Effector CD8-positive, alpha-beta T cell (primary cell): ENCODE data around the gene HNRNPLL.
A peak's percentile ranks its signal among the peaks of the same experiment; 100 is the strongest.

Experiments
- DNase-seq: peaks from one replicate; lab custom pipeline; 2025; lab: John Stamatoyannopoulos, UW

The HNRNPLL gene

GRCh38 chr2:38592951-38593350, 9.8 kb downstream of the HNRNPLL start:
- DNase-seq: no peak

- no peak for DNase-seq
These were observed 11.6 kb downstream of the HNRNPLL start for GRCh38 chr2:38591152-38591551.

GRCh38 chr2:38590053-38590452, 12.7 kb downstream of the HNRNPLL start:
- DNase-seq: no peak

GRCh38 chr2:38586931-38587330, 15.8 kb downstream of the HNRNPLL start:
- no peak for DNase-seq

GRCh38 chr2:38584881-38585280, 17.8 kb downstream of the HNRNPLL start:
- DNase-seq: no peak

- no peak for DNase-seq
These were observed 18.7 kb downstream of the HNRNPLL start for GRCh38 chr2:38583994-38584393.

- DNase-seq: no peak
These were observed 19.2 kb downstream of the HNRNPLL start for GRCh38 chr2:38583524-38583923.

- peak; percentile 3 for DNase-seq
These were observed 21.3 kb downstream of the HNRNPLL start for GRCh38 chr2:38581193-38582147.

- no peak for DNase-seq
These were observed 22.6 kb downstream of the HNRNPLL start for GRCh38 chr2:38580115-38580636.

- DNase-seq: no peak
These were observed 23.9 kb downstream of the HNRNPLL start for GRCh38 chr2:38578832-38579231.

GRCh38 chr2:38574278-38574677, 28.4 kb downstream of the HNRNPLL start:
- no peak for DNase-seq

GRCh38 chr2:38572167-38572566, 30.6 kb downstream of the HNRNPLL start:
- no peak for DNase-seq

GRCh38 chr2:38571193-38571592, 31.5 kb downstream of the HNRNPLL start:
- no peak for DNase-seq

- DNase-seq: no peak
These were observed 33.8 kb downstream of the HNRNPLL start for GRCh38 chr2:38568724-38569436.

- no peak for DNase-seq
These were observed 37.4 kb downstream of the HNRNPLL start for GRCh38 chr2:38565333-38565732.

GRCh38 chr2:38561691-38562090, 41.0 kb downstream of the HNRNPLL start:
- no peak for DNase-seq

GRCh38 chr2:38560092-38560491, 42.6 kb downstream of the HNRNPLL start:
- no peak for DNase-seq

- DNase-seq: no peak
These were observed 44.7 kb downstream of the HNRNPLL start for GRCh38 chr2:38557981-38558380.

GRCh38 chr2:38557217-38557616, 45.5 kb downstream of the HNRNPLL start:
- no peak for DNase-seq

GRCh38 chr2:38556006-38556801, 46.5 kb downstream of the HNRNPLL start:
- DNase-seq: no peak

GRCh38 chr2:38554973-38555595, 47.6 kb downstream of the HNRNPLL start:
- DNase-seq: no peak
